ENCODE results near the gene ARHGAP4. TPM values are rescaled to one million over a fixed set of nuclear protein-coding genes. Genes with fewer than 3 reads are reported as not detected.

The ARHGAP4 gene
- total and polyA plus RNA-seq, 2 donors (not counting 3 experiments of a cell fraction or from before 2014, with no cell fraction given): 20.9 to 33.3 TPM

DNA sequence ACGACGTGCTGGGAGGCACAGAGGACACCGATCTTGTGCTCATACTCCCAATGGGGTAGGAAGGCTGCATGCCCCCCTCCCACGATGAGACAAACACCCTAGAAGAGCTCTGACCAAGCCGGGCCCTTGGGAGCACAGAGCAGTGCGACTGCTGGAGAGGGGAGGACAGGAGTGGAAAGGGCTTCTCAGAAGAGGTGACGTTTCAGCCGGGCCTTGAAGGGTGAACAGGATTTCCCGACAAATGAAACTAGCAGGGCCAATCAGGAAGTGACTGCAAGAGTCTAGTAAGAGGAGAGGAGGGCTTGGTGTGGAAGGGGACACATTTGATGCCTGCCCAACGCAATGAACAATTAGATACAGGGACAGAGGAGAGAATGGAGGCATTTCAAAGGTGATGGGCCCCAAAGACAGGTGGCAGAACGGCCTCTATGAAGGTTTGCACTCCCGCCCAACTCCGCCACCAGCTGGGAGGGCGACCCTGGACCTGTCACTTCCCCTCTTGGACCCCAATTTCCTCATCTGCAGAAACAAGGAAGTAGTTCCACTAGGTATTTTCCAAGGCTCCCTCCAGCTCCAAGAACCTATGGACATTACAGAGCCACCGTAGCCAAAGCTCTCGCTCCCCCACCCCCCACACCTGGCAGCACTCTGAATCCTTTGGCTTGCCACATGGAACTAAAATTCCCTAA, 41.6 kb upstream of the ARHGAP4 start:
- POLR2A ChIA-PET: no interaction called here

More for the DNA sequence above, 41.6 kb upstream of the ARHGAP4 start:
- no TSS peak for BruUV-seq (replicated peaks)
- Histone ChIP-seq H3K27ac (ENCODE audit: insufficient read depth, low read depth, low read length) (no peak overlapping the region), H3K36me3 (ENCODE audit: control insufficient read depth in 2 of 2, extremely low read depth in 1 of 2, insufficient read depth in 2 of 2, low read length in 2 of 2) (peaks cover 0 to 5% of the 10 kb centered on the region in 2 experiments), H3K9me1 (replicated peaks; ENCODE audit: control insufficient read depth, extremely low read depth, insufficient read depth, low read length) (no peaks in the 10 kb centered on the region), H3K9ac (replicated peaks; ENCODE audit: extremely low read depth, insufficient read depth, low read length) (no peak overlapping the region), H3K4me3 (replicated peaks in 1 of 3; ENCODE audit: insufficient read depth in 1 of 3, low read depth in 1 of 3, low read length in 3 of 3) (no peak overlapping the region), H3K9me3 (replicated peaks; ENCODE audit: control insufficient read depth, insufficient read depth, low read length) (no peaks in the 10 kb centered on the region), H2AFZ (ENCODE audit: low read depth, low read length) (no peak overlapping the region), H3K27me3 (ENCODE audit: control insufficient read depth in 2 of 2, insufficient read depth in 2 of 2, low read length in 2 of 2) (no peaks in the 10 kb centered on the region), H3K79me2 (ENCODE audit: control insufficient read depth, insufficient read depth, low read length) (peaks cover 76% of the 10 kb centered on the region), H4K20me1 (replicated peaks; ENCODE audit: control insufficient read depth, extremely low read depth, insufficient read depth, low read length) (no peaks in the 10 kb centered on the region), H3K4me2 (ENCODE audit: insufficient read depth, low read length) (peak overlapping the region; percentile 70), H3K4me1 (ENCODE audit: control insufficient read depth, extremely low read depth, insufficient read depth, low read length) (peaks cover 28% of the 10 kb centered on the region)
- peak; percentile 92 for FAIRE-seq
- intact Hi-C loops (cut with micrococcal nuclease): loop anchor here (1.0 to 2.0 kb wide), 2 partner anchors 15 to 43 kb away; no protein-coding TSS in a partner anchor
- TF ChIP-seq, protein P1, sequence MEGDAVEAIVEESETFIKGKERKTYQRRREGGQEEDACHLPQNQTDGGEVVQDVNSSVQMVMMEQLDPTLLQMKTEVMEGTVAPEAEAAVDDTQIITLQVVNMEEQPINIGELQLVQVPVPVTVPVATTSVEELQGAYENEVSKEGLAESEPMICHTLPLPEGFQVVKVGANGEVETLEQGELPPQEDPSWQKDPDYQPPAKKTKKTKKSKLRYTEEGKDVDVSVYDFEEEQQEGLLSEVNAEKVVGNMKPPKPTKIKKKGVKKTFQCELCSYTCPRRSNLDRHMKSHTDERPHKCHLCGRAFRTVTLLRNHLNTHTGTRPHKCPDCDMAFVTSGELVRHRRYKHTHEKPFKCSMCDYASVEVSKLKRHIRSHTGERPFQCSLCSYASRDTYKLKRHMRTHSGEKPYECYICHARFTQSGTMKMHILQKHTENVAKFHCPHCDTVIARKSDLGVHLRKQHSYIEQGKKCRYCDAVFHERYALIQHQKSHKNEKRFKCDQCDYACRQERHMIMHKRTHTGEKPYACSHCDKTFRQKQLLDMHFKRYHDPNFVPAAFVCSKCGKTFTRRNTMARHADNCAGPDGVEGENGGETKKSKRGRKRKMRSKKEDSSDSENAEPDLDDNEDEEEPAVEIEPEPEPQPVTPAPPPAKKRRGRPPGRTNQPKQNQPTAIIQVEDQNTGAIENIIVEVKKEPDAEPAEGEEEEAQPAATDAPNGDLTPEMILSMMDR (IDR thresholded peaks at IDR 0.05; ENCODE audit: extremely low read depth in 1 of 2, insufficient read depth in 1 of 2, low read depth in 1 of 2, low read length in 2 of 2): no peak
- TF ChIP-seq POLR2AphosphoS5 (IDR thresholded peaks at IDR 0.05; ENCODE audit: insufficient read depth, low read depth, low read length) (no peak), MYC (IDR thresholded peaks at IDR 0.05; ENCODE audit: low read depth, low read length) (no peak), FOS (IDR thresholded peaks at IDR 0.05; ENCODE audit: borderline replicate concordance, insufficient read depth, low read length) (no peak)
- TF ChIP-seq, protein P2, sequence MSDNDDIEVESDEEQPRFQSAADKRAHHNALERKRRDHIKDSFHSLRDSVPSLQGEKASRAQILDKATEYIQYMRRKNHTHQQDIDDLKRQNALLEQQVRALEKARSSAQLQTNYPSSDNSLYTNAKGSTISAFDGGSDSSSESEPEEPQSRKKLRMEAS (IDR thresholded peaks at IDR 0.05; ENCODE audit: insufficient read depth, insufficient read length): no peak
- peak; percentile 24 for DNase-seq (ENCODE audit: low read depth, low spot score)
- dilution Hi-C loops (cut with MboI; ENCODE audit: extremely low pct_ligation_motif_present, low sequenced_read_pairs): no loop called here
- CTCF ChIA-PET: interaction anchor here (1.3 to 1.9 kb wide), 3 partner anchors 20 to 46 kb away, joined by 4 to 6 read pairs (median 6); no protein-coding TSS in a partner anchor

Measured in endothelial cell of umbilical vein (primary cell).